Choroid plexus epithelial cell (primary cell): ENCODE data around the gene XXYLT1.

Experiments used
- DNase-seq: peaks from one replicate; pipeline ENCODE4 v3.0.0-alpha.2; 2010; ENCODE audit warnings: low read depth
- H3K4me3 ChIP-seq: 2 replicates; pipeline ENCODE4 v1.5.1; 2011; ENCODE audit warnings: low read depth, mild to moderate bottlenecking, control low read depth, low read length, moderate library complexity
- CTCF ChIP-seq: conservative IDR thresholded peaks from 2 replicates; pipeline ENCODE4 v1.5.1; 2011; ENCODE audit warnings: low read depth, mild to moderate bottlenecking, control low read depth, inconsistent platforms, low read length, moderate library complexity

XXYLT1 gene

DNA sequence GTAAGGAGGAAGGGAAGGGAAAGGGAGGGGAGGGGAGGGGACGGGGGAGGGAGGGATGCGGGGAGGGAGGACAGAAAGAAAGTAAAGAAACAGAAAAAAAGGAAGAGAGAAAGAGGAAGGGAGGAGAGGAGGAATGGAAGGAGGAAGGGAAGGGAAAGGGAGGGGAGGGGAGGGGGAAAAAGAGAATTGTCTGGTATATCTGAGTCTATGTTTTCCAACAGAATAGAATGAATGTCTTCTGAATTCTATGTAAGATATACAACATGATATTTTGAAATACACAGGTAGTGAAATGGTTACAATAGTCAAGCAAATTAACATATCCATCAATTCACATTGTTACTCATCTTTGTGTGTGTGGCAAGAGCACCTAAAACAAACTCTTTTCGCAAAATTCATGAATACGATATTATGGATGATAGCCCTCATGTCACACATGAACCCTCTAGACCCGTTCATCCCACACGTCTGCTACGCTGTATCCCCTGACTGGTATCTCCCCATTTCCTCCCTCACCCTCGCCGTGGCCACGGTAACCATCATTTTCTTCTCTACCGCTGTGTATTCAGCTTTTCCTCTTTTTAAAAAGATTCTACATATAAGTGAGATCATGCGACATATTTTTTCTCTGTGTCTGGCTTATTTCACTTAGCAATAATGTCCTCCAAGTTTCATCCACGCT, 168.9 kb downstream of the XXYLT1 start:
- H3K4me3 ChIP-seq: no peak overlapping the region
- TF ChIP-seq CTCF: no peak
- no peak for DNase-seq

DNA sequence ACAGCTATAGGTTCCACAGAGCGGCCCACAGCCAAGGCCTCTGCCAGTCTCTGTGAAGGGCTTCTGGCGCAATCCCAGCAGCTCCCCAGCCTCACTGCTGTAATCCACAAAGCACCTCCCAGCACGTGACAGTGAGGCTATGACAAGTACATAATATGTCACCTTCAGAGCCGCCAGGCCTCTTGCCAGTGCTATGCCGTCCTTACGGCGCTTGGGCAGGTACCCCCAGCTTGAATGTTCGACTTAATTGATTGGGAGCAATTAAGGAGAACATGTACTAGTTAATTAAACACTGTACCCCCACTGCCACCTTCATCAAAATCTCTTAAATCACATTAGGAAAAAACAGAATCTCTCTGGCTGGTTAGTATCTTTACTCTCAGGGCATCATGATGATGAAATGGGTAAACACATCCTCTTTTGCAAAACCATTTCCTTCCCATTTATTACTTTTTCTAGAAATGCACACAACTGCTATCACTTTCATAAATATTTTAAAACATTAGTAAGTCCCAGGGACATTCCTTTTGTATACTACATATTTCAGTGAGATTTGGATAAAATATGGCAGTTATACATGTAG, 169.9 kb downstream of the XXYLT1 start:
- no peak overlapping the region for H3K4me3 ChIP-seq
- DNase-seq: no peak
- TF ChIP-seq CTCF: no peak

DNA sequence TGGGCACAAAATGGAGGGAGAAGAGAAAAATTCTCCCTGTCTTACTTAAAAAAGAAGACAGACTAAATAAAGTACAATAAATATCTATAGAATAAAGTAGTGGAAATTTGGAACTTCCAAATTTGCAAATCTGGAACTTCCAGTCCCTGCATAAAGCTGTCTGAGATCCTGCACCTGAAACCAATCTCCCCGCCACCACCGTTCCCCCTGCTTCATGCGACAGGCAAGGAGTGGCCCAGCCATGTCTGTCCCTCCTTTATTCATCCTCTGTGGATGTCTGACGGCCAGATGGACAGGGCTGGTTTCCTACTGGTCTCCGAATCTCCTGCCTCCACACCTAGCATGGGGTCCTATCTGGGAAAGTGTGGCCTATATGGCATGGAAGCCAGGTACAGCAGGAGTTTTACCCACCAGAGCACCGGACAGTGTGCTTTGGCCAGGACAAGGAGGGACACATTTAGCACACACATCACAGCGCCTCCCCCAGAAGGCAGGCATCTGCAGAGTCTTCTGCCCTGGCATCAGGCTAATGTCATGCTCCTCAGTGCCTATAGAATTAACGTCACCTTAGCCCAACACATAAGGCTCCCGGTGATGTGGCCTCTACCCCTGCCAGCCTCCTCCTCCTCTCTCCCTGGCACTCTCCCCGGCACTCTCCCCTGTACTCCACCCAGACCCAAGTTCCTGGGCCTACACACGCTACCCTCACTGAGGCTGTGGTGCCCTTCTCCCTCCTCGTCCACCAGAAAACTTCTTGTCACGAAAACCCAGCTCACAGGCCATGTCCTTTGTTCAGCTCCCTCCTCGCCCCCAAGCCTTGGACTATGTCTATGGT, 170.8 kb downstream of the XXYLT1 start:
- no peak overlapping the region for H3K4me3 ChIP-seq
- DNase-seq: no peak
- TF ChIP-seq CTCF: no peak

DNA sequence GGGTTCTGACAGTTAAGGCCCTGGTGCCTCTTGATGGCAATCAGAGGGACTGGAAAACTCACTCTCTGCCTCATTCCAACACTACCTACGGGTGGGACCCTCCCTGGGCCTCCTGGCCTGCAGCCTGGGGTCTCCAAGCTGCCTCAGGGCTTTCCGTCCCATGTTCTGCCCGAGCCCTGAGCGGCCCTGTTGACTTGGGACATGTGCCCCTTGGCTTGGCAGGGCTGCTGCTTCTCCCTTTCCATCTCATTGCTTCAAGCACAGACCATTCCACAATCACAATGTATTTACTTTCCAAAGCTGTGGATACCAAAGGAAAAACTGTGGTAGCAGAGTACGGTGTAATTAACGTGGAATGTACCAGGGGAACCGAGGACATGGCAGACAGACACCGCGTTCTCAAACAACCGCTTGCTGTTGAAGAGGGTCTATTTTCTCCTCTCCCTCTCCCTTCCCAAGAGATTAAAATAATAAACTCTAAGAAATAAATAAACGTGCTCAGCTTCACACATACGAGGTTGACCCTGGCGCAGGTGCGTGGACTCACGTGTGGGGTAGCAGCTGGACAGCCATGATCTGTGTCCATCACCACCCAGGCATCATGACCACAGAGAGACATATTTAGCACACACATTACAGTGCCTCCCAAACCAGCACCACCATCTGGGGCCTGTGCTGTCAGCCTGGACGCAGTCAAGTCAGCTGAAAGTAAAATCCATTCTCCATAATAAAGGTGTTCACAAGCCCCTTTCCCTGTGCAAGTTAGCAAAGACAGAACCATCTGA, 172.0 kb downstream of the XXYLT1 start:
- no peak for DNase-seq
- TF ChIP-seq CTCF: no peak
- no peak overlapping the region for H3K4me3 ChIP-seq

GRCh38 chr3:195097331-195098255, 173.4 kb downstream of the XXYLT1 start:
- DNase-seq: no peak
- no peak for TF ChIP-seq CTCF
- no peak overlapping the region for H3K4me3 ChIP-seq
